ENCODE data around the gene EFCAB14. TPM values are rescaled to one million over a fixed set of nuclear protein-coding genes. Genes with fewer than 3 reads are reported as not detected.
A peak's percentile ranks its signal among the peaks of the same experiment; 100 is the strongest.
"Not testable (repeated sequence)": the region's sequence is repeated elsewhere in the genome, so short reads cannot be mapped to it uniquely, and the experiment has no call there.

Gene EFCAB14
- total RNA-seq, 1 donor from 2014 or later, result 59.0 TPM

DNA sequence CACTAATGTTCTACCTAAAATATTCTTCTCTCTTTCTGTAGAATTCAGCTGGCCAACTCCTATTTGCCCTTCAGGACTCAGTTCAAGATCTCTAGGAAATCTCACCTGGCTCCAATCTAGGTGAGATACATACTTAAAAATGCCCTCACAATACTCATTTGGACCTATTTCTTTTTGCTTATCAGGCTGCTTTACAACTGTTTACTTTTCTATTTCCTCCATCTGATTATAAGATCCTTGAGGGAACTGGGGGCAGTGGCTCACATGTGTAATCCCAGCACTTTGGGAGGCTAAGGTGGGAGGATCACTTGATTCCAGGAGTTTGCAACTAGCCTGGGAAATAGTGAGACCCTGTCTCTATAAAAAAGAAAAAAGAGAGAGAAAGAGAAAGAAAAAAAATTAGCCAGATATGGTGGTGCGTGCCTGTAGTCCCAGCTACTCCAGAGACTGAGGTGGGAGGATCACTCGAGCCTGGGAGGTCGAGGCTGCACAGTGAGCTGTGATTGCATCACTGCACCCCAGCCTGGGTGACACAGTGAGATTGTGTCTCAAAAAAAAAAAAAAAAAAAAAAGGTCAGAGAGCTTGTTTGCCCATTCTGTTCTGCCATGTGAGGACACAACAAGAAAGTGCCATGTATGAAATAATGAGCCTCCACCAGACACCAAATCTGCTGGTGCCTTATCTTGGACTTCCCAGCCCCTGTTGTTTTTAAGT is 14.8 kb downstream of the EFCAB14 start:
- intact Hi-C loops (cut with micrococcal nuclease), result no loop called here
- H3K27me3 ChIP-seq (ENCODE audit: low read depth), result no peaks in the 10 kb centered on the region
- H3K4me1 ChIP-seq, result peaks cover 17% of the 10 kb centered on the region
- DNase-seq, result no peak
- no peak overlapping the region for H3K27ac ChIP-seq (replicated peaks)
- TF ChIP-seq CTCF (IDR thresholded peaks at IDR 0.05; ENCODE audit: borderline replicate concordance), result no peak
- no peak overlapping the region for H3K4me3 ChIP-seq
- peaks cover 82% of the 10 kb centered on the region for H3K36me3 ChIP-seq
- no peaks in the 10 kb centered on the region for H3K9me3 ChIP-seq (replicated peaks)

DNA sequence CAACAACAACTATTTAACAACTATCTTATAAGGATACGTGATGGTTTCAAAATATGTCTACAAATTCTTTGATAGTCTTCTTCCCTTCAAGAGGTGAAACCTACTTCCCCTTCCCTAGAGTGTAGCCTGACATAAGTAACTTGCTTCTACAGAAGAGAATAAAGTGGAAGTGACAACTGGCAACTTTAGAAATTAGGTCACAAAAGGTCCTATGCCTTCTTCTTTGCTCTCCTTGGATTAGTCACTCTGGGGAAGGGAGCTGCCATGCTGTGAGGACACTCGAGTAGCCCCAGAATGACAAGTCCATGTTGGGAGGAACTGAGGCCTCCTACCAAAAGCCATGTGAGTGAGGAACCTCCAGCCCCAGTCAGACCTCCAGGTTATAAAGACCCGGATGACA is 19.2 kb downstream of the EFCAB14 start:
- Histone ChIP-seq H3K4me1 (peaks cover 17% of the 10 kb centered on the region), H3K4me3 (no peak overlapping the region), H3K36me3 (peaks cover 68% of the 10 kb centered on the region), H3K27me3 (ENCODE audit: low read depth) (no peaks in the 10 kb centered on the region), H3K9me3 (replicated peaks) (no peaks in the 10 kb centered on the region), H3K27ac (replicated peaks) (no peak overlapping the region)
- TF ChIP-seq CTCF (IDR thresholded peaks at IDR 0.05; ENCODE audit: borderline replicate concordance), result no peak
- intact Hi-C loops (cut with micrococcal nuclease), result no loop called here
- DNase-seq, result no peak

DNA sequence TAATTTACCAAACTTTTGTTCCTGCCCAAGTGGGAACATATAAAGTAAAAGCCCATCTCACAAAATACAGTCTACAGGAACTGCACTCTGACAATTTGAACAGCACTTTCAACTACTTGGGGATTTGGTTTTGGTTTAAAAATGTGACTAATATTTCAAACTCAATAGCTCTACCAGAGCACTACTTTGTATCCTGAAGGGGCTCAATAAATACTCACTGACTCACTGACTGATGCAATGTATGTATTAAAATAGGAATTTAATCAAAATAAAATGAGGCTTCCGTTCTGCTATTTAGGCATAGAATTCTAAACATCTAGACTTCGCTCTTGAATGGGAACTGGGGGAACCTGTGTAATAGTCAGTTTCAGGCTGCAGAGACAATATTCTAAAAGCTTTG is 21.9 kb downstream of the EFCAB14 start:
- peaks cover 46% of the 10 kb centered on the region for H3K36me3 ChIP-seq

GRCh38 chr1:46694676-46695075 is 24.2 kb downstream of the EFCAB14 start:
- H3K4me3 ChIP-seq; H3K9me3 ChIP-seq (replicated peaks); H3K27me3 ChIP-seq (ENCODE audit: low read depth); DNase-seq; H3K27ac ChIP-seq (replicated peaks); intact Hi-C loops (cut with micrococcal nuclease): not testable (repeated sequence)
- H3K36me3 ChIP-seq, result peaks cover 60% of the 10 kb centered on the region
- peaks cover 30% of the 10 kb centered on the region for H3K4me1 ChIP-seq

More for the DNA sequence above, 21.9 kb downstream of the EFCAB14 start:
- Histone ChIP-seq H3K9me3 (replicated peaks) (no peaks in the 10 kb centered on the region), H3K27me3 (ENCODE audit: low read depth) (no peaks in the 10 kb centered on the region), H3K4me3 (no peak overlapping the region), H3K27ac (replicated peaks) (no peak overlapping the region), H3K4me1 (peaks cover 23% of the 10 kb centered on the region)
- intact Hi-C loops (cut with micrococcal nuclease), result no loop called here
- no peak for TF ChIP-seq CTCF (IDR thresholded peaks at IDR 0.05; ENCODE audit: borderline replicate concordance)
- no peak for DNase-seq

DNA sequence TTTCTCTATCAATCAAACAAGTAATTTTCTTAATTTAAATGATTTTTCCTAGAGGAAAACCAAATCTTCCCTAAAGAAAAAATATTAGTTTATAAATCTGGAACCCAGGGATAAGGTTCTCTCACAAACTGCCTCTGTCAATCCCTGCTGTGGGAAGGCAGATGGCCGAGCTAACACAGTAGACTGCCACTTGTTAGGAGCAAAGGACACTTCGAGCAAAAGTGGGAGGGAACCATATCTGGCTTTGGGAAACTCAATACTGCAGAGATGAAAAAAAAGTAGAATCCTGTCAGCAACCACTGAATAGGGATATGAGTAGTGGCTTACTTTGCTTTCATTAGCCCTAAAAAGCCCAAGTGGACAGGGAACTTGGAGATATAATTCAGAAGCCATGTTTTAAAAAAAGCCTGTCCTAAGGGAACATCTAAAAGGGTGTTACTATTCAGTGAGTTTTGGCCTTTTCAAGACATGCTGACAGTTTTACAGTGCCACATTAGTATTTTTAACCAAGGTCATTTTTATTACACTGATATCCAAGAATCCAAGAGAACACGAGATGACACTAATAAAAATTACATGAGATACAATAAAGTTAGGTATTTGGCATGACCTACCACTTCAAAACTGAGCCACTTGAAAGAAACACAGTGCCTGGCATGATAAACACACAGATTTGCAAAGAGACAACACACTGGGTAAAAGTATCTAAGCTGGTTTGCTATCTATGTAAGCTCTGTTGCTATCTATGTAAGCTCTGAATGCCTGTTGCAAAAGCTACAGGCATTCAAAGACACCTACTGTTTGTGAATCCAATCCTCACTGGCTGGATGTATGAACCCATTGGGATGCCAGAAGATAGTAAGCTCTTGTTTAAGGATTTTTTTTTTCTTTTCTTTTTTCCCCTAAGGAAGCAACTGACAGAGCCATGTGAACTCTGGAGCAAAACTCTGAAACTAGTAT is 25.8 kb downstream of the EFCAB14 start:
- no peaks in the 10 kb centered on the region for H3K9me3 ChIP-seq (replicated peaks)
- H3K4me1 ChIP-seq, result peaks cover 32% of the 10 kb centered on the region
- H3K36me3 ChIP-seq, result peaks cover 62% of the 10 kb centered on the region
- no peak for DNase-seq
- TF ChIP-seq CTCF (IDR thresholded peaks at IDR 0.05; ENCODE audit: borderline replicate concordance), result no peak
- H3K27me3 ChIP-seq (ENCODE audit: low read depth), result no peaks in the 10 kb centered on the region
- H3K27ac ChIP-seq (replicated peaks), result peak overlapping the region; percentile 48
- intact Hi-C loops (cut with micrococcal nuclease), result no loop called here
- H3K4me3 ChIP-seq, result no peak overlapping the region
